Neural progenitor cell (in vitro differentiated cells): ENCODE data around the gene AFF1.

Source experiments
- EZH2phosphoT487 ChIP-seq: fragments of 200-600 bp; sonication (generic); IDR thresholded peaks from 2 replicates; pipeline ENCODE4 v1.6.1; 2017; ENCODE audit warnings: antibody characterized with exemption
- TF ChIP-seq, protein P1 (sequence below): fragments of 200-600 bp; sonication (generic); IDR thresholded peaks from 2 replicates; pipeline ENCODE4 v1.5.1; 2017; ENCODE audit warnings: antibody characterized with exemption, mild to moderate bottlenecking

DNA sequence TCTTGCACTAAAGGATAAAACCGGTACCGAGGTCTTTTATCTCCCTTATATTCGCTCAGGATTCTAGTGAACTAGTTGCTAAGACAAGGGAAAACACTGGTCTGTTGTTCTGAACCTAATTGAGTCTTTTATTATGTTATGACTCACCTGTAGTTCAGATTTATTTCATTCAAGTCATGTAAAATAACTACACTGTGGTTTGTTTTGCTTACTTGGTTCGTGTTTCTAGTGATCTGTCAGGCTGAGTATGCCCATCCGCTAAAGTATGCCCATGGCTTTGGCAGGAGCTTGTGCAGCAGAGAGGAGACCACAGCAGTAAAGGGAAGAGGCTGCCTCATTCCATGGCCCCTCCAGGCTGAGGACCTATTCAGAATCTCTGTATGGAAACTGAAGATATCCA, 126.1 kb downstream of the AFF1 start:
- TF ChIP-seq, protein P1, sequence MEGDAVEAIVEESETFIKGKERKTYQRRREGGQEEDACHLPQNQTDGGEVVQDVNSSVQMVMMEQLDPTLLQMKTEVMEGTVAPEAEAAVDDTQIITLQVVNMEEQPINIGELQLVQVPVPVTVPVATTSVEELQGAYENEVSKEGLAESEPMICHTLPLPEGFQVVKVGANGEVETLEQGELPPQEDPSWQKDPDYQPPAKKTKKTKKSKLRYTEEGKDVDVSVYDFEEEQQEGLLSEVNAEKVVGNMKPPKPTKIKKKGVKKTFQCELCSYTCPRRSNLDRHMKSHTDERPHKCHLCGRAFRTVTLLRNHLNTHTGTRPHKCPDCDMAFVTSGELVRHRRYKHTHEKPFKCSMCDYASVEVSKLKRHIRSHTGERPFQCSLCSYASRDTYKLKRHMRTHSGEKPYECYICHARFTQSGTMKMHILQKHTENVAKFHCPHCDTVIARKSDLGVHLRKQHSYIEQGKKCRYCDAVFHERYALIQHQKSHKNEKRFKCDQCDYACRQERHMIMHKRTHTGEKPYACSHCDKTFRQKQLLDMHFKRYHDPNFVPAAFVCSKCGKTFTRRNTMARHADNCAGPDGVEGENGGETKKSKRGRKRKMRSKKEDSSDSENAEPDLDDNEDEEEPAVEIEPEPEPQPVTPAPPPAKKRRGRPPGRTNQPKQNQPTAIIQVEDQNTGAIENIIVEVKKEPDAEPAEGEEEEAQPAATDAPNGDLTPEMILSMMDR: no peak
- no peak for TF ChIP-seq EZH2phosphoT487
